Tibial artery (tissue), 4 donors: ENCODE data around the gene CEP131.

Experiments used
- DNase-seq, 2 donors: peaks; one replicate each; pipeline ENCODE4 v3.0.0-alpha.2; 2019
- H3K27ac ChIP-seq, 2 donors: fragments of 200-600 bp; sonication (generic) in 1 of 2; 1 replicate in 1 of 2; 2 replicates in 1 of 2; pipeline ENCODE4 v1.5.1; 2018 to 2019; ENCODE audit warnings: mild to moderate bottlenecking in 1 of 2
- H3K27me3 ChIP-seq, 2 donors: fragments of 200-600 bp; sonication (generic) in 1 of 2; one replicate each; pipeline versions ENCODE4 v1.5.1 to v1.6.0; 2016 to 2019
- H3K36me3 ChIP-seq, 3 donors: fragments of 200-600 bp; sonication (generic) in 2 of 3; one replicate each; pipeline ENCODE4 v1.5.1; 2016 to 2019; ENCODE audit warnings: mild to moderate bottlenecking in 2 of 3
- H3K4me1 ChIP-seq, 4 donors: fragments of 200-600 bp; sonication (generic) in 2 of 4; 1 replicate in 3 of 4; 2 replicates in 1 of 4; pipeline ENCODE4 v1.5.1; 2016 to 2019
- H3K4me3 ChIP-seq, 2 donors: fragments of 200-600 bp; sonication (generic) in 1 of 2; 1 replicate in 1 of 2; 2 replicates in 1 of 2; pipeline ENCODE4 v1.5.1; 2018 to 2019; ENCODE audit warnings: mild to moderate bottlenecking in 2 of 2
- H3K9me3 ChIP-seq, 3 donors: fragments of 200-600 bp; sonication (generic) in 1 of 3; one replicate each; pipeline ENCODE4 v1.5.1; 2016 to 2019
- intact Hi-C: fragments of 100-400 bp; cut with DNase I; formaldehyde crosslinking; loops from one replicate; pipeline ENCODE4 v1.15.0; 2023; ENCODE audit warnings: low total_unique reads
- TF ChIP-seq, protein P1 (sequence below), 2 experiments: fragments of 200-600 bp in 1 of 2; fragments of 450-650 bp in 1 of 2; IDR thresholded peaks; one replicate each; pipeline ENCODE4 v1.5.1; 2017 to 2019; ENCODE audit warnings: antibody characterized with exemption in 2 of 2, mild to moderate bottlenecking in 1 of 2, moderate library complexity in 1 of 2

Gene CEP131

DNA sequence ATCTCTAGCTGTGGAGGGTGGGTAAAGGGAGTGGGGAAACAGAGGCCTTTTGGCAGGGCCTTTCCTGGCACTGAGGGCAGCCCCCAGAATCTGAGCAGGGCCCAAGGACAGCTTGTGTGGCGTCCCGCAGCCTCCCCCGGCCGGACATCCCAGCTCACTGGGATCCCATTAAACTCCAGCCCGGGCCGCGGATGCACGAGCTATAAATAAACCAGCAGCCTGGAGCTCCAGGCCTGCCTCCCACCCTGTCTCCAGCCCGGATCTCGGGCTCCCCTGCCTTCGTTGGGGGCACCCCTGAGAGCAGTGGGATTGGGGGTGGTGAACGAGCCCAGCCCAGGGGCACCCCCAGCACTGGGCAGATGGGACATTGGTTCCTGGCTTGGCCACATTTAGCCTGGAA lies 42.9 kb downstream of the CEP131 start:
- Histone ChIP-seq H3K27me3 (peaks cover 0 to 52% of the 10 kb centered on the region in 2 donors), H3K27ac (no peak overlapping the region), H3K4me3 (no peak overlapping the region), H3K36me3 (no peaks in the 10 kb centered on the region), H3K4me1 (no peaks in the 10 kb centered on the region), H3K9me3 (no peaks in the 10 kb centered on the region)
- TF ChIP-seq, protein P1, sequence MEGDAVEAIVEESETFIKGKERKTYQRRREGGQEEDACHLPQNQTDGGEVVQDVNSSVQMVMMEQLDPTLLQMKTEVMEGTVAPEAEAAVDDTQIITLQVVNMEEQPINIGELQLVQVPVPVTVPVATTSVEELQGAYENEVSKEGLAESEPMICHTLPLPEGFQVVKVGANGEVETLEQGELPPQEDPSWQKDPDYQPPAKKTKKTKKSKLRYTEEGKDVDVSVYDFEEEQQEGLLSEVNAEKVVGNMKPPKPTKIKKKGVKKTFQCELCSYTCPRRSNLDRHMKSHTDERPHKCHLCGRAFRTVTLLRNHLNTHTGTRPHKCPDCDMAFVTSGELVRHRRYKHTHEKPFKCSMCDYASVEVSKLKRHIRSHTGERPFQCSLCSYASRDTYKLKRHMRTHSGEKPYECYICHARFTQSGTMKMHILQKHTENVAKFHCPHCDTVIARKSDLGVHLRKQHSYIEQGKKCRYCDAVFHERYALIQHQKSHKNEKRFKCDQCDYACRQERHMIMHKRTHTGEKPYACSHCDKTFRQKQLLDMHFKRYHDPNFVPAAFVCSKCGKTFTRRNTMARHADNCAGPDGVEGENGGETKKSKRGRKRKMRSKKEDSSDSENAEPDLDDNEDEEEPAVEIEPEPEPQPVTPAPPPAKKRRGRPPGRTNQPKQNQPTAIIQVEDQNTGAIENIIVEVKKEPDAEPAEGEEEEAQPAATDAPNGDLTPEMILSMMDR (IDR thresholded peaks at IDR 0.05), result no peak
- intact Hi-C loops, result no loop called here
- DNase-seq, result no peak

- DNase-seq, result no peak
- H3K36me3 ChIP-seq, result no peaks in the 10 kb centered on the region
- TF ChIP-seq, protein P1 (IDR thresholded peaks at IDR 0.05), result no peak
Observed at GRCh38 chr17:81179220-81179619, 43.5 kb downstream of the CEP131 start.

GRCh38 chr17:81178136-81179091 lies 44.4 kb downstream of the CEP131 start:
- H3K36me3 ChIP-seq, result no peaks in the 10 kb centered on the region
- intact Hi-C loops, result no loop called here
- H3K27me3 ChIP-seq, result peaks cover 0 to 42% of the 10 kb centered on the region in 2 donors
- TF ChIP-seq, protein P1 (IDR thresholded peaks at IDR 0.05), result no peak
- H3K9me3 ChIP-seq, result no peaks in the 10 kb centered on the region
- no peaks in the 10 kb centered on the region for H3K4me1 ChIP-seq
- H3K27ac ChIP-seq, result no peak overlapping the region
- no peak overlapping the region for H3K4me3 ChIP-seq
- no peak for DNase-seq

More at GRCh38 chr17:81179220-81179619, 43.5 kb downstream of the CEP131 start:
- Histone ChIP-seq H3K27me3 (peaks cover 0 to 49% of the 10 kb centered on the region in 2 donors), H3K4me1 (no peaks in the 10 kb centered on the region), H3K4me3 (no peak overlapping the region), H3K27ac (no peak overlapping the region), H3K9me3 (no peaks in the 10 kb centered on the region)
- intact Hi-C loops, result no loop called here

DNA sequence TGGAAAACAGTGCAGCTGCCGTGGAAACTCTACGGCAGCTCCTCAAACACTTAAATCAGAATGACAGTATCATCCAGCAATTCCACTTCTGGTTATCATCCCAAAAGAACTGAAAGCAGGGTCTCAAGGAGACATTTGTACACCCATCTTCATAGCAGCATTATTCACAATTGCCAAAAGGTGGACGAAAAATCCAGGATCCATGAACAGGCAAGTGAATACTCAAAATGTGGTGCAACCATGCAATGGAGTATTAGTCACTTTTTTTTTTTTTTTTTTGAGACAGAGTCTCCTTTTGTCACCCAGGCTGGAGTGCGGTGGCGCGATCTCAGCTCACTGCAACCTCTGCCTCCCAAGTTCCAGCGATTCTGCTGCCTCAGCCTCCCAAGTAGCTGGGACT lies 46.1 kb downstream of the CEP131 start:
- intact Hi-C loops, result no loop called here
- no peak for DNase-seq
- Histone ChIP-seq H3K27ac (no peak overlapping the region), H3K9me3 (no peaks in the 10 kb centered on the region), H3K4me1 (no peaks in the 10 kb centered on the region), H3K36me3 (no peaks in the 10 kb centered on the region), H3K27me3 (peaks cover 0 to 24% of the 10 kb centered on the region in 2 donors), H3K4me3 (no peak overlapping the region)
- TF ChIP-seq, protein P1 (IDR thresholded peaks at IDR 0.05), result no peak

DNA sequence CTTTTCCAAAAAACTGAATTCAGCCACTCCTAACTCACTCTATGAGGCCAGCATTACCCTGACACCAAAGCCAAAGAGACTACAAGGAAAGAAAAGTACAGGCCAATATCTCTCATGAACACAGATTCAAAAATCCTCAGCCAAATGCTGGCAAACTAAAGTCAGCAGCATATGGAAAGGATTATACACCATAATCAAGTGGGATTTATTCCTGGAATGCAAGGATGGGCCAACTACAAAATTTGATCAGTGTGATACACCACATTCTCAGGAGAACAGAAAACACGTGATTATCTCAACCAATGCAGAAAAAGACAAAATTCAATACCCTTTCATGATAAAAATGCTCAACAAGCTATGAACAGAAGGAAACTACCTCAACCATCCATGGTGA lies 49.0 kb downstream of the CEP131 start:
- Histone ChIP-seq H3K4me3 (no peak overlapping the region), H3K36me3 (no peaks in the 10 kb centered on the region), H3K9me3 (no peaks in the 10 kb centered on the region), H3K27me3 (peaks cover 0 to 21% of the 10 kb centered on the region in 2 donors), H3K4me1 (no peaks in the 10 kb centered on the region), H3K27ac (no peak overlapping the region)
- TF ChIP-seq, protein P1 (IDR thresholded peaks at IDR 0.05), result no peak
- no peak for DNase-seq
- intact Hi-C loops, result no loop called here
